Naive thymus-derived CD8-positive, alpha-beta T cell (primary cell): ENCODE measurements around the gene PLCD1. TPM values are rescaled to one million over a fixed set of nuclear protein-coding genes. Genes with fewer than 3 reads are reported as not detected.

ENCODE experiments used
- ATAC-seq, 2 donors: fragments of 150-1000 bp; cut with Tn5 transposase in 1 of 2; sonication (Bioruptor Pico), chemical (Tn5 transposase) in 1 of 2; 1 replicate in 1 of 2; 2 replicates in 1 of 2; pipeline ENCODE4 v1.10.0; 2021; ENCODE audit warnings: mild to moderate bottlenecking in 2 of 2, moderate library complexity in 2 of 2
- POLR2A ChIA-PET: fragments of 350-600 bp; sonication (Branson Sonifier 250); formaldehyde crosslinking; loops from one replicate; lab custom pipeline; 2021; ENCODE audit warnings: antibody characterized with exemption; lab: Charles Lee
- DNase-seq, 10 donors: peaks; one replicate each; pipeline versions ENCODE4 v3.0.0 to v3.0.0-alpha.2; 2020 to 2022
- H3K27ac Mint-ChIP-seq, 10 donors: one replicate each; pipeline ENCODE4 v1.8.0; 2020 to 2022; ENCODE audit warnings: mild to moderate bottlenecking in 10 of 10, mixed read lengths in 10 of 10, moderate library complexity in 4 of 10, inconsistent platforms in 1 of 10
- H3K27me3 Mint-ChIP-seq, 5 donors: one replicate each; pipeline ENCODE4 v1.8.0; 2021 to 2022; ENCODE audit warnings: mixed read lengths in 5 of 5
- H3K36me3 Mint-ChIP-seq, 3 donors: one replicate each; pipeline ENCODE4 v1.8.0; 2020 to 2022; ENCODE audit warnings: mixed read lengths in 3 of 3, mild to moderate bottlenecking in 2 of 3, inconsistent platforms in 1 of 3
- H3K4me1 Mint-ChIP-seq, 4 donors: one replicate each; pipeline ENCODE4 v1.8.0; 2021 to 2022; ENCODE audit warnings: mixed read lengths in 4 of 4
- H3K4me3 Mint-ChIP-seq, 10 donors: one replicate each; pipeline ENCODE4 v1.8.0; 2020 to 2022; ENCODE audit warnings: mild to moderate bottlenecking in 10 of 10, mixed read lengths in 10 of 10, moderate library complexity in 6 of 10, inconsistent platforms in 1 of 10
- H3K9me3 Mint-ChIP-seq, 9 donors: one replicate each; pipeline ENCODE4 v1.8.0; 2020 to 2022; ENCODE audit warnings: mixed read lengths in 9 of 9, mild to moderate bottlenecking in 3 of 9, inconsistent platforms in 1 of 9, moderate library complexity in 1 of 9
- polyA plus RNA-seq, 3 donors: library from polyadenylated mRNA; unstranded; fragments of 300-500 nt; fragmentation: Illumina TruSeq; gene quantifications; one replicate each; pipeline ENCODE4 v1.2.3, GENCODE V29; 2021
- total RNA-seq, 8 experiments: library from RNA in 2 of 8; stranded (reverse) in 2 of 8; gene quantifications; one replicate each; pipeline ENCODE4 v1.2.3 and lab custom pipeline; 2021 to 2026

The PLCD1 gene
- total and polyA plus RNA-seq, 5 experiments from 2014 or later, result 11.0 to 42.7 (median 23.0) TPM

GRCh38 chr3:38022301-38022700, 7.1 kb downstream of the PLCD1 start:
- POLR2A ChIA-PET, result interaction anchor here (1.4 to 2.3 kb wide), 3 partner anchors 13 to 22 kb away, joined by 3 to 9 read pairs (median 5); no protein-coding TSS in a partner anchor
- H3K9me3 Mint-ChIP-seq, result no peaks in the 10 kb centered on the region
- peak overlapping the region in 1 of 10 donors; percentile 11 for H3K4me3 Mint-ChIP-seq
- H3K27me3 Mint-ChIP-seq, result no peaks in the 10 kb centered on the region
- ATAC-seq (no peak), DNase-seq (peak in 1 of 10 donors; percentile 43)
- H3K4me1 Mint-ChIP-seq, result peaks cover 25 to 45% (median 38%) of the 10 kb centered on the region in 4 donors
- peaks cover 0 to 17% (median 13%) of the 10 kb centered on the region in 3 donors for H3K36me3 Mint-ChIP-seq
- peak overlapping the region in 8 of 10 donors; percentile 51 to 95 (median 87) for H3K27ac Mint-ChIP-seq

GRCh38 chr3:38021196-38021595, 8.2 kb downstream of the PLCD1 start:
- Mint-ChIP-seq H3K36me3 (peaks cover 0 to 26% (median 24%) of the 10 kb centered on the region in 3 donors), H3K27ac (peak overlapping the region in 9 of 10 donors; percentile 25 to 79 (median 56)), H3K4me1 (peaks cover 27 to 45% (median 35%) of the 10 kb centered on the region in 4 donors), H3K9me3 (peaks cover 0 to 6% (median 0%) of the 10 kb centered on the region in 9 donors), H3K27me3 (no peaks in the 10 kb centered on the region), H3K4me3 (no peak overlapping the region)
- peak in 1 of 10 donors; percentile 37 for DNase-seq
- no peak for ATAC-seq
- POLR2A ChIA-PET, result interaction anchor here (2.3 kb wide), 1 partner anchor 12 kb away, joined by 9 read pairs; no protein-coding TSS in a partner anchor

GRCh38 chr3:38020342-38020726, 9.1 kb downstream of the PLCD1 start:
- Mint-ChIP-seq H3K27ac (peak overlapping the region in 6 of 10 donors; percentile 24 to 71 (median 56)), H3K4me1 (peaks cover 23 to 37% (median 29%) of the 10 kb centered on the region in 4 donors), H3K36me3 (peaks cover 0 to 35% (median 32%) of the 10 kb centered on the region in 3 donors), H3K27me3 (no peaks in the 10 kb centered on the region), H3K9me3 (peaks cover 0 to 9% (median 0%) of the 10 kb centered on the region in 9 donors), H3K4me3 (no peak overlapping the region)
- ATAC-seq (no peak), DNase-seq (no peak)
- POLR2A ChIA-PET, result no interaction called here

GRCh38 chr3:38019658-38020341, 9.6 kb downstream of the PLCD1 start:
- DNase-seq (peak in 1 of 10 donors; percentile 61), ATAC-seq (no peak)
- peaks cover 21 to 32% (median 26%) of the 10 kb centered on the region in 4 donors for H3K4me1 Mint-ChIP-seq
- no peaks in the 10 kb centered on the region for H3K27me3 Mint-ChIP-seq
- H3K4me3 Mint-ChIP-seq, result no peak overlapping the region
- H3K27ac Mint-ChIP-seq, result peak overlapping the region in 6 of 10 donors; percentile 4 to 71 (median 57)
- peaks cover 0 to 9% (median 0%) of the 10 kb centered on the region in 9 donors for H3K9me3 Mint-ChIP-seq
- POLR2A ChIA-PET, result no interaction called here
- H3K36me3 Mint-ChIP-seq, result peaks cover 0 to 39% (median 37%) of the 10 kb centered on the region in 3 donors

GRCh38 chr3:38018296-38019266, 10.9 kb downstream of the PLCD1 start:
- Mint-ChIP-seq H3K27ac (peak overlapping the region in 4 of 10 donors; percentile 43 to 76 (median 58)), H3K4me3 (no peak overlapping the region), H3K4me1 (peaks cover 13 to 24% (median 20%) of the 10 kb centered on the region in 4 donors), H3K27me3 (no peaks in the 10 kb centered on the region), H3K9me3 (peaks cover 0 to 9% (median 0%) of the 10 kb centered on the region in 9 donors), H3K36me3 (peaks cover 0 to 47% (median 37%) of the 10 kb centered on the region in 3 donors)
- POLR2A ChIA-PET, result no interaction called here
- ATAC-seq (no peak), DNase-seq (peak in 1 of 10 donors; percentile 47)

- Mint-ChIP-seq H3K27me3 (no peaks in the 10 kb centered on the region), H3K9me3 (peaks cover 0 to 9% (median 0%) of the 10 kb centered on the region in 9 donors), H3K4me1 (peaks cover 5 to 16% (median 13%) of the 10 kb centered on the region in 4 donors), H3K27ac (no peak overlapping the region), H3K36me3 (peaks cover 0 to 47% (median 37%) of the 10 kb centered on the region in 3 donors), H3K4me3 (no peak overlapping the region)
- POLR2A ChIA-PET, result no interaction called here
- DNase-seq (peak in 1 of 10 donors; percentile 44), ATAC-seq (no peak)
Measured at GRCh38 chr3:38017445-38018295, 11.8 kb downstream of the PLCD1 start.

- POLR2A ChIA-PET, result no interaction called here
- no peak for ATAC-seq
- no peak overlapping the region for H3K4me3 Mint-ChIP-seq
- H3K27me3 Mint-ChIP-seq, result no peaks in the 10 kb centered on the region
- H3K4me1 Mint-ChIP-seq, result peaks cover 0 to 14% (median 7%) of the 10 kb centered on the region in 4 donors
- peaks cover 0 to 47% (median 37%) of the 10 kb centered on the region in 3 donors for H3K36me3 Mint-ChIP-seq
- H3K9me3 Mint-ChIP-seq, result peaks cover 0 to 9% (median 0%) of the 10 kb centered on the region in 9 donors
- H3K27ac Mint-ChIP-seq, result peak overlapping the region in 3 of 10 donors; percentile 24 to 71 (median 27)
- no peak for DNase-seq
Measured at GRCh38 chr3:38016847-38017444, 12.5 kb downstream of the PLCD1 start.

GRCh38 chr3:38016410-38016809, 13.0 kb downstream of the PLCD1 start:
- DNase-seq (no peak), ATAC-seq (no peak)
- Mint-ChIP-seq H3K27me3 (no peaks in the 10 kb centered on the region), H3K9me3 (peaks cover 0 to 9% (median 0%) of the 10 kb centered on the region in 9 donors), H3K4me3 (no peak overlapping the region), H3K27ac (peak overlapping the region in 2 of 10 donors; percentile 27 to 71), H3K4me1 (peaks cover 0 to 10% (median 3%) of the 10 kb centered on the region in 4 donors), H3K36me3 (peaks cover 0 to 47% (median 37%) of the 10 kb centered on the region in 3 donors)
- POLR2A ChIA-PET, result no interaction called here

- POLR2A ChIA-PET, result no interaction called here
- Mint-ChIP-seq H3K4me1 (peaks cover 0 to 9% (median 2%) of the 10 kb centered on the region in 4 donors), H3K9me3 (peaks cover 0 to 9% (median 0%) of the 10 kb centered on the region in 9 donors), H3K4me3 (no peak overlapping the region), H3K27me3 (no peaks in the 10 kb centered on the region), H3K27ac (no peak overlapping the region), H3K36me3 (peaks cover 0 to 47% (median 37%) of the 10 kb centered on the region in 3 donors)
- DNase-seq (no peak), ATAC-seq (no peak)
Measured at GRCh38 chr3:38015984-38016383, 13.5 kb downstream of the PLCD1 start.

GRCh38 chr3:38015485-38015884, 14.0 kb downstream of the PLCD1 start:
- no peak overlapping the region for H3K4me3 Mint-ChIP-seq
- POLR2A ChIA-PET, result no interaction called here
- H3K4me1 Mint-ChIP-seq, result peaks cover 0 to 6% (median under 1%) of the 10 kb centered on the region in 4 donors
- ATAC-seq (no peak), DNase-seq (no peak)
- no peaks in the 10 kb centered on the region for H3K27me3 Mint-ChIP-seq
- peaks cover 0 to 47% (median 37%) of the 10 kb centered on the region in 3 donors for H3K36me3 Mint-ChIP-seq
- peaks cover 0 to 9% (median 0%) of the 10 kb centered on the region in 9 donors for H3K9me3 Mint-ChIP-seq
- no peak overlapping the region for H3K27ac Mint-ChIP-seq

GRCh38 chr3:38011111-38011510, 18.3 kb downstream of the PLCD1 start:
- peaks cover 0 to 3% (median 0%) of the 10 kb centered on the region in 9 donors for H3K9me3 Mint-ChIP-seq
- H3K4me3 Mint-ChIP-seq, result no peak overlapping the region
- peaks cover 0 to 2% (median 0%) of the 10 kb centered on the region in 4 donors for H3K4me1 Mint-ChIP-seq
- peak overlapping the region in 4 of 10 donors; percentile 57 to 71 (median 62) for H3K27ac Mint-ChIP-seq
- ATAC-seq (no peak), DNase-seq (no peak)
- H3K27me3 Mint-ChIP-seq, result no peaks in the 10 kb centered on the region
- peaks cover 0 to 22% (median 12%) of the 10 kb centered on the region in 3 donors for H3K36me3 Mint-ChIP-seq
- POLR2A ChIA-PET, result interaction anchor here (0.7 kb wide), 1 partner anchor 405 kb away, joined by 4 read pairs; no protein-coding TSS in a partner anchor
